ENCODE data around the gene CFAP74. TPM values are rescaled to one million over a fixed set of nuclear protein-coding genes. Genes with fewer than 3 reads are reported as not detected.
A peak's percentile ranks its signal among the peaks of the same experiment; 100 is the strongest.

Gene CFAP74
- total RNA-seq, 1 experiment from 2014 or later, result 0.28 TPM

- H3K23ac ChIP-seq (ENCODE audit: insufficient read length, low read depth, low read length), result no peak overlapping the region
- H2BK120ac ChIP-seq (ENCODE audit: low read depth, low read length, poor library complexity, severe bottlenecking), result no peak overlapping the region
- Mint-ChIP-seq H3K4me3 (peak overlapping the region in 1 of 2 experiments; percentile 5; a peak in 1 of 5 replicates), H3K4me1 (peaks cover 7 to 8% of the 10 kb centered on the region in 2 experiments), H3K27me3 (ENCODE audit: low read depth) (peaks cover 2% of the 10 kb centered on the region; the same call in 1 of the 2 replicates), H3K36me3 (ENCODE audit: insufficient read depth in 1 of 3, low read depth in 3 of 3) (no peaks in the 10 kb centered on the region), H3K27ac (no peak overlapping the region), H3K9me3 (peaks cover 6% of the 10 kb centered on the region in 2 experiments; a peak in 3 of 5 replicates)
- H3K27me3 ChIP-seq (ENCODE audit: insufficient read depth, low read length), result no peaks in the 10 kb centered on the region
- no peaks in the 10 kb centered on the region for H3K23me2 ChIP-seq (ENCODE audit: insufficient read length, low read depth, low read length, poor library complexity, severe bottlenecking)
- H3K4ac ChIP-seq (ENCODE audit: low read depth, low read length), result no peak overlapping the region
- H2AFZ ChIP-seq (ENCODE audit: low read length), result no peak overlapping the region
- H4K91ac ChIP-seq (ENCODE audit: insufficient read length, low read depth, low read length), result no peak overlapping the region
- no peak overlapping the region for H2BK20ac ChIP-seq (ENCODE audit: low read depth, low read length, poor library complexity, severe bottlenecking)
- no peak for TF ChIP-seq CTCF (conservative IDR thresholded peaks at IDR 0.05)
- H2BK12ac ChIP-seq (ENCODE audit: insufficient read length, low read depth, low read length), result no peak overlapping the region
- no peak overlapping the region for H2AK5ac ChIP-seq (ENCODE audit: insufficient read length, low read length)
- H2BK5ac ChIP-seq (ENCODE audit: insufficient read length, low read length), result no peak overlapping the region
- no peak overlapping the region for H4K5ac ChIP-seq (ENCODE audit: insufficient read length, low read depth, low read length)
- H3K18ac ChIP-seq (ENCODE audit: insufficient read length, low read depth, low read length), result no peak overlapping the region
- H2BK15ac ChIP-seq (ENCODE audit: low read depth, low read length), result no peak overlapping the region
- no peak overlapping the region for H3K9ac ChIP-seq (ENCODE audit: extremely low read depth, insufficient read length, low read length)
- no peaks in the 10 kb centered on the region for H3K9me3 ChIP-seq (ENCODE audit: control insufficient read depth, low read depth, low read length)
- DNase-seq, result peak; percentile 47
- H3K4me2 ChIP-seq (ENCODE audit: insufficient read depth, insufficient read length, low read length), result no peak overlapping the region
- no peak overlapping the region for H3K14ac ChIP-seq (ENCODE audit: insufficient read depth, low read length)
- no peaks in the 10 kb centered on the region for H3K79me1 ChIP-seq (ENCODE audit: insufficient read depth, low read depth, low read length, poor library complexity, severe bottlenecking)
- H3K56ac ChIP-seq (ENCODE audit: insufficient read length, low read depth, low read length), result no peak overlapping the region
- H3K27ac ChIP-seq (ENCODE audit: insufficient read length, low read depth, low read length), result no peak overlapping the region
- no CpG with 5 or more reads among the region's 14 CpGs for WGBS (ENCODE audit: extremely low coverage, insufficient read length, low lambda C conversion rate)
- H3K79me2 ChIP-seq (ENCODE audit: insufficient read depth, low read length), result no peaks in the 10 kb centered on the region
- H3T11ph ChIP-seq (ENCODE audit: low read length), result no peak overlapping the region
- H3K4me1 ChIP-seq (ENCODE audit: insufficient read depth, low read length), result no peaks in the 10 kb centered on the region
- no peaks in the 10 kb centered on the region for H4K20me1 ChIP-seq (ENCODE audit: control insufficient read depth, insufficient read depth, insufficient read length)
- H4K8ac ChIP-seq (replicated peaks; ENCODE audit: insufficient read length, low read depth, low read length), result no peak overlapping the region
Measured at GRCh38 chr1:1900883-1901640, 102.5 kb downstream of the CFAP74 start.
